Spinal cord (tissue), 10 donors: ENCODE results near the gene TTC12. TPM values are rescaled to one million over a fixed set of nuclear protein-coding genes. Genes with fewer than 3 reads are reported as not detected.
A peak's percentile ranks its signal among the peaks of the same experiment; 100 is the strongest.

Experiments
- DNase-seq, 6 donors: peaks; one replicate each; pipeline versions ENCODE4 v3.0.0 to v3.0.0-alpha.2; 2013 to 2015; ENCODE audit warnings: low spot score in 6 of 6, low read depth in 4 of 6
- H3K27ac ChIP-seq: one replicate; pipeline ENCODE4 v1.5.1; 2013; ENCODE audit warnings: low read depth, low read length, control low read depth
- H3K27me3 ChIP-seq: one replicate; pipeline ENCODE4 v1.6.1; 2013; ENCODE audit warnings: low read length; ENCODE audit not compliant: control insufficient read depth, insufficient read depth
- H3K36me3 ChIP-seq: one replicate; pipeline ENCODE4 v1.6.1; 2013; ENCODE audit warnings: low read length; ENCODE audit not compliant: control insufficient read depth, insufficient read depth
- H3K4me1 ChIP-seq: one replicate; pipeline ENCODE4 v1.6.1; 2013; ENCODE audit warnings: low read length; ENCODE audit not compliant: control insufficient read depth, insufficient read depth
- H3K4me3 ChIP-seq: one replicate; pipeline ENCODE4 v1.5.1; 2013; ENCODE audit warnings: low read depth, low read length, control low read depth
- H3K9me3 ChIP-seq: one replicate; pipeline ENCODE4 v1.6.1; 2013; ENCODE audit warnings: low read length; ENCODE audit not compliant: control insufficient read depth, insufficient read depth
- WGBS: methylation state at CpG from one replicate; pipeline ENCODE4 v1.1.5; 2013; ENCODE audit warnings: missing lambda C conversion rate; ENCODE audit not compliant: insufficient coverage; 5-methylcytosine and 5-hydroxymethylcytosine counted together
- polyA plus RNA-seq, 2 donors: library from polyadenylated mRNA; unstranded; fragments of 120-200 nt; gene quantifications; one replicate each; pipeline ENCODE4 v1.2.1, GENCODE V29; 2013; ENCODE audit not compliant: insufficient read length in 2 of 2
- total RNA-seq, 2 donors: library from RNA; depleted of rRNA in 1 of 2; stranded (reverse); fragments of 120-200 nt in 1 of 2; fragments of >200 nt in 1 of 2; gene quantifications; one replicate each; pipeline versions ENCODE4 v1.2.3 to v1.2.4, GENCODE V29; 2013 to 2014
- donor health status: healthy.

Gene TTC12
- total and polyA plus RNA-seq, 4 donors, result 11.4 to 16.7 (median 12.8) TPM

- 66% methylated on average over 7 of the region's 8 CpGs for WGBS
- peaks cover 2% of the 10 kb centered on the region for H3K4me1 ChIP-seq
- no peak for DNase-seq
- H3K27ac ChIP-seq, result no peak overlapping the region
- H3K36me3 ChIP-seq, result no peaks in the 10 kb centered on the region
- no peaks in the 10 kb centered on the region for H3K9me3 ChIP-seq
- H3K4me3 ChIP-seq, result no peak overlapping the region
- peaks cover 1% of the 10 kb centered on the region for H3K27me3 ChIP-seq
These were observed 79.2 kb downstream of the TTC12 start for GRCh38 chr11:113393501-113393985.

- 94% methylated on average over 10 of the region's 11 CpGs for whole genome bisulfite sequencing
- DNase-seq, result no peak
These were observed 80.5 kb downstream of the TTC12 start for GRCh38 chr11:113394919-113395318.

GRCh38 chr11:113395782-113396336, 81.5 kb downstream of the TTC12 start:
- Histone ChIP-seq H3K27me3 (no peaks in the 10 kb centered on the region), H3K4me3 (no peak overlapping the region), H3K27ac (no peak overlapping the region), H3K36me3 (no peaks in the 10 kb centered on the region), H3K4me1 (peaks cover 2% of the 10 kb centered on the region), H3K9me3 (no peaks in the 10 kb centered on the region)
- no peak for DNase-seq
- WGBS, result 96% methylated on average over 8 of the region's 9 CpGs

More at GRCh38 chr11:113394919-113395318, 80.5 kb downstream of the TTC12 start:
- Histone ChIP-seq H3K4me3 (no peak overlapping the region), H3K27me3 (no peaks in the 10 kb centered on the region), H3K27ac (no peak overlapping the region), H3K36me3 (no peaks in the 10 kb centered on the region), H3K4me1 (peaks cover 2% of the 10 kb centered on the region), H3K9me3 (no peaks in the 10 kb centered on the region)

GRCh38 chr11:113396690-113397089, 82.3 kb downstream of the TTC12 start:
- H3K4me1 ChIP-seq, result peaks cover 3% of the 10 kb centered on the region
- no peaks in the 10 kb centered on the region for H3K27me3 ChIP-seq
- WGBS, result 50% methylated on average over 1 of the region's 1 CpG
- no peaks in the 10 kb centered on the region for H3K9me3 ChIP-seq
- DNase-seq, result no peak
- H3K36me3 ChIP-seq, result no peaks in the 10 kb centered on the region
- no peak overlapping the region for H3K4me3 ChIP-seq
- no peak overlapping the region for H3K27ac ChIP-seq

GRCh38 chr11:113397212-113397611, 82.8 kb downstream of the TTC12 start:
- H3K27me3 ChIP-seq, result no peaks in the 10 kb centered on the region
- WGBS, result 81% methylated on average over 7 of the region's 7 CpGs
- H3K36me3 ChIP-seq, result no peaks in the 10 kb centered on the region
- peaks cover 7% of the 10 kb centered on the region for H3K4me1 ChIP-seq
- H3K4me3 ChIP-seq, result no peak overlapping the region
- DNase-seq, result no peak
- no peak overlapping the region for H3K27ac ChIP-seq
- H3K9me3 ChIP-seq, result no peaks in the 10 kb centered on the region

GRCh38 chr11:113397821-113398220, 83.4 kb downstream of the TTC12 start:
- no peak for DNase-seq
- H3K4me3 ChIP-seq, result no peak overlapping the region
- peaks cover 5% of the 10 kb centered on the region for H3K4me1 ChIP-seq
- H3K36me3 ChIP-seq, result no peaks in the 10 kb centered on the region
- no peaks in the 10 kb centered on the region for H3K27me3 ChIP-seq
- no peak overlapping the region for H3K27ac ChIP-seq
- WGBS, result 85% methylated on average over 2 of the region's 4 CpGs
- H3K9me3 ChIP-seq, result no peaks in the 10 kb centered on the region

- WGBS, result 85% methylated on average over 19 of the region's 24 CpGs
- Histone ChIP-seq H3K27ac (no peak overlapping the region), H3K4me3 (no peak overlapping the region), H3K4me1 (peaks cover 5% of the 10 kb centered on the region), H3K27me3 (no peaks in the 10 kb centered on the region), H3K9me3 (no peaks in the 10 kb centered on the region), H3K36me3 (no peaks in the 10 kb centered on the region)
- DNase-seq, result no peak
These were observed 84.5 kb downstream of the TTC12 start for GRCh38 chr11:113398669-113399430.

- Histone ChIP-seq H3K27me3 (no peaks in the 10 kb centered on the region), H3K27ac (no peak overlapping the region), H3K9me3 (no peaks in the 10 kb centered on the region), H3K36me3 (no peaks in the 10 kb centered on the region), H3K4me3 (no peak overlapping the region), H3K4me1 (peaks cover 5% of the 10 kb centered on the region)
- 72% methylated on average over 5 of the region's 5 CpGs for WGBS
- no peak for DNase-seq
These were observed 86.3 kb downstream of the TTC12 start for GRCh38 chr11:113400631-113401230.

GRCh38 chr11:113401718-113402117, 87.3 kb downstream of the TTC12 start:
- Histone ChIP-seq H3K36me3 (no peaks in the 10 kb centered on the region), H3K27me3 (no peaks in the 10 kb centered on the region), H3K4me3 (no peak overlapping the region), H3K4me1 (peaks cover 5% of the 10 kb centered on the region), H3K9me3 (no peaks in the 10 kb centered on the region), H3K27ac (no peak overlapping the region)
- 24% methylated on average over 2 of the region's 2 CpGs for WGBS
- peak in 5 of 6 donors; percentile 4 to 81 (median 39) for DNase-seq
